T-helper 2 cell treated with Interferon-gamma antibody and Interleukin-4, amounts not matched to agents 100 ng/mL and 5 ng/mL, for 36 hours (primary cell): ENCODE data around the gene MT1E. TPM values are rescaled to one million over a fixed set of nuclear protein-coding genes. Genes with fewer than 3 reads are reported as not detected.
"Not testable (repeated sequence)": the region's sequence is repeated elsewhere in the genome, so short reads cannot be mapped to it uniquely, and the experiment has no call there.

ENCODE experiments used
- intact Hi-C: fragments of 100-400 bp; cut with micrococcal nuclease; formaldehyde crosslinking; loops from one replicate; pipeline ENCODE4 v1.15.1; 2023
- total RNA-seq: library from RNA; stranded (reverse); gene quantifications from 2 replicates; pipeline ENCODE4 v1.2.3, GENCODE V29; 2022

The MT1E gene
- total RNA-seq, 1 donor from 2014 or later, result 187 TPM

GRCh38 chr16:56643080-56643778, 17.6 kb downstream of the MT1E start:
- intact Hi-C loops, result loop anchor here (2.0 to 5.0 kb wide), 5 partner anchors 14 to 66 kb away; partner anchors contain the start of genes MT1E, MT1F and MT1X

DNA sequence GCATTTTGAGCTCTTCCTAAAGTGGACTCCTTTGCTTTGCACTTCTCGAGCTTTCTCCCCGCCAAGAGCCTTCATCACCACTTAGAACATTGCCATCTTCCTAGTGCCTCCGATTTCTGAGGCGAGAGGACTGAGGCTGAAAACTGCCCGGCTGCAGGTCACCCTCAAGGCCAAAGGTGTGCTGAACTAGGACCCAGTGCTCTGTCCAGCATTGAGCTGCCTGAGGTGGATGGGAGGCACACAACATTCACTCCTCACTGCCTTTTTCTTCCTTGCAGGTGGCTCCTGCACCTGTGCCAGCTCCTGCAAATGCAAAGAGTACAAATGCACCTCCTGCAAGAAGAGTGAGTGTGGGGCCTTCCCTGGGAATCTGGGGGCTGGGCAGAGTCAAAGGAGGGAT, 18.3 kb downstream of the MT1E start:
- intact Hi-C loops, result loop anchor here (2.0 to 5.0 kb wide), 5 partner anchors 13 to 67 kb away; partner anchors contain the start of genes MT1E, MT1F and MT1X

DNA sequence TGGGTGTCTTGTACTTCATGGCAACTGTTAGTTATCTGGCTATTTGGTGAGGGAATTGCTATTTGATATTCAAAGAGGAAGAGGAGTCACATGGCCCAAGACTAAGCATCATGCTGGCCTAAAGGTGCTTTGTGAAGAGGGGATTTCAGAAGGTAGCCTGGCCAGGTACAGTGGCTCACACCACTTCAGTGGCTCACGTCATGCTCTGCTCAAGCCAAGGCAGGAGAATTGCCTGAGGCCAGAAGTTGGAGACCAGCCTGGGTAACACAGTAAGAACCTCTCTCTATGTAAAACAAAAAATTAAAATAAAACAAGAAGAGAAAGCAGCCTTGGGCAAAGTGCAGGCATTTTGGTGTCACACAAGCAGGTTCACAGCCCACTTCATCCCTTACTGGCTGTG, 19.7 kb downstream of the MT1E start:
- intact Hi-C loops, result no loop called here

DNA sequence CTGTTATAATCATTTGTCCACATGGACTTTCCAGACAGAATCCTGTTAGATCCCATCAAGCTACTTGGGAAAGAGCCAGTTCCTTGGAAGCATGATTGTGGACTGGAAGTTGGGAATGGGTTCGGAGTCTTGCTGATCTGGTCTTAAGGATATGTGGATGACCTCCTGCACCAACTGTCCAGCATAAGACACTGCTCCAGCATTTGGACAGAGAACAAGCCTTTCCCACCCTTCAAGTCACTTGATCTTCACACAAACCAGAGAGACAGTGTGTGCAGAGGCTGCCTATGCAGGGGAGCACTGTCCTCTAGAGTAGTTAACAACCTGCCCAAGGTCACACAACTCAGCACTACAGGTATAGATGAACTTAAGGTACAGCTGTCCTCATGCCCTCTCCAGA, 20.3 kb downstream of the MT1E start:
- intact Hi-C loops, result no loop called here

- intact Hi-C loops, result no loop called here
Observed at GRCh38 chr16:56647641-56648431, 22.3 kb downstream of the MT1E start.

- intact Hi-C loops, result no loop called here
Observed at GRCh38 chr16:56649271-56649670, 23.7 kb downstream of the MT1E start.

- intact Hi-C loops, result no loop called here
Observed at GRCh38 chr16:56649820-56650219, 24.2 kb downstream of the MT1E start.

- intact Hi-C loops, result no loop called here
Observed at GRCh38 chr16:56651586-56651985, 26.0 kb downstream of the MT1E start, which contains the start of gene MT1B. Gene MT1B (plus strand): TSS chr16:56651886. CDS start chr16:56651954, 68 bp downstream.

GRCh38 chr16:56652600-56652999, 27.0 kb downstream of the MT1E start:
- intact Hi-C loops, result no loop called here

GRCh38 chr16:56653218-56653617, 27.6 kb downstream of the MT1E start:
- intact Hi-C loops, result no loop called here

GRCh38 chr16:56657555-56658326, 32.2 kb downstream of the MT1E start, which contains the start of gene MT1F:
Gene MT1F (plus strand): TSS chr16:56657959. CDS start chr16:56658059, 100 bp downstream.
- intact Hi-C loops, result loop anchor here (2.0 kb wide), 3 partner anchors 15 to 45 kb away; partner anchors contain the start of gene MT1X

DNA sequence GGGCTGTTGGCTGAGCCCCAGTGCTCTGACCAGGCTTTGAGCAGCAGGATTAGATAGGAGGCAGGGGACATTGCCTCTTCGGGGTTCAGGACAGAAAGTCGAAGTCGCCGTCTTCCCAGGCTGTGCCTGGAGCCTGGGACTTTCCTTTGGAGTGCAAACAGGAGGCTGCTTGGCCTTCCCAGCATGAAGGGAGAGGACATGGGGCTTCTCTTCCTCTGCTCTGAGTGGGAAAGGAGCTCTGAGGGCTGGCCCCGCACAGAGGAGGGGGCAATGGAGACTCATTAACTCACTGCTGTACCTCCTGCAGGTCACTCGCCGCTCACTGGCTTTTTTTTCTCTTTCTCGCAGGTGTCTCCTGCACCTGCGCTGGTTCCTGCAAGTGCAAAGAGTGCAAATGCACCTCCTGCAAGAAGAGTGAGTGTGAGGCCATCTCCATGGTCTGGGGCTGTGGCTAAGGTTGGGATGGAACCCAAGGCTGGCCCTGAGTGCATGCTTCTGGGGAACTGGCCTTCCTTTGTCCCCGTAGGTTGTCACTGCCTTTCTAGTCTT, 32.8 kb downstream of the MT1E start:
- intact Hi-C loops, result loop anchor here (2.0 kb wide), 2 partner anchors 24 to 44 kb away; partner anchors contain the start of gene MT1X

- intact Hi-C loops, result no loop called here
Observed at GRCh38 chr16:56662357-56663354, 37.1 kb downstream of the MT1E start.

- intact Hi-C loops, result no loop called here
Observed at GRCh38 chr16:56664506-56664905, 38.9 kb downstream of the MT1E start.

DNA sequence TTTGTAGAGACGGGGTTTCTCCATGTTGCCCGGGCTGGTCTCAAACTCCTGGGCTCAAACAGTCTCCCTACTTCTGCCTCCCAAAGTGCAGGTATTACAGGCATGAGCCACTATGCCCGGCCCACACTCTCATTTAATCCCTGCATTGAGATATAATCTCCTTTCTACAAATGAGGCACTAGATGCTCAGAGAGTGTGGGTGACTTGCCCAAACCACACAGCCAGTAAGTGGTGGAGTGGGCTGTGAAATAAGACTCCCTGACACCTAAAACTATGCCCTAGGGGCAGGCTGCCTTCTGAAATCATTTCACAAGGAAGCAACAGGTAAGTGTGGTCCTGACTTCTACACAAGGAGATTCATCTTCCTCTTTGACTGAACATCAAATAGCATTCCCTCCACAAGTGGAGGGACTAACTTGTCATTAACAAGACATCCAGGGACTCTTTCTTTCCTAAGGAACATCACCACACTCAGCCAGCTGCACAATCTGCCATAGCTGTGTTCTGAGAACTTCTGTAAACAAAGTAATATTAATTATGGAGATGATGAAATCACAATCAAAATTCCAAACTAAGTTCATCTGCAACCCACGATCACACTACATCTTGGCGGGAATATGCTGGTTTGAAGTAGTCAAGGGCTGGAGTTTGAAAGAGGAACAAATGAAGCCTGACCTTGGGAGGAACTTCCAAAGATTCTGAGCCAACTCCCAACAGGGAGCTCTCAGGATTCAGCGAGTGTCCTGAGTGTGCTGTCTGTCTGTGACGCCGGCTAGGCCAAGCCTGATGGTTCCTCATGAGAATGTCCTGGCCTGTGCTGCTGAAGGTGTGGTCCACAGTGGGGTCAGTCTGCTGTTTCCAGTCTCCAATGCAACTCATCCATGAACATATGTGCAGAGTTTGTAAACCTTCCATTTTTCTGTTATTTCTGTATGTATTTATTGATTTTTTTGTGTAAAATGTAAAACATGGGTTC, 40.0 kb downstream of the MT1E start:
- intact Hi-C loops, result not testable (repeated sequence)

DNA sequence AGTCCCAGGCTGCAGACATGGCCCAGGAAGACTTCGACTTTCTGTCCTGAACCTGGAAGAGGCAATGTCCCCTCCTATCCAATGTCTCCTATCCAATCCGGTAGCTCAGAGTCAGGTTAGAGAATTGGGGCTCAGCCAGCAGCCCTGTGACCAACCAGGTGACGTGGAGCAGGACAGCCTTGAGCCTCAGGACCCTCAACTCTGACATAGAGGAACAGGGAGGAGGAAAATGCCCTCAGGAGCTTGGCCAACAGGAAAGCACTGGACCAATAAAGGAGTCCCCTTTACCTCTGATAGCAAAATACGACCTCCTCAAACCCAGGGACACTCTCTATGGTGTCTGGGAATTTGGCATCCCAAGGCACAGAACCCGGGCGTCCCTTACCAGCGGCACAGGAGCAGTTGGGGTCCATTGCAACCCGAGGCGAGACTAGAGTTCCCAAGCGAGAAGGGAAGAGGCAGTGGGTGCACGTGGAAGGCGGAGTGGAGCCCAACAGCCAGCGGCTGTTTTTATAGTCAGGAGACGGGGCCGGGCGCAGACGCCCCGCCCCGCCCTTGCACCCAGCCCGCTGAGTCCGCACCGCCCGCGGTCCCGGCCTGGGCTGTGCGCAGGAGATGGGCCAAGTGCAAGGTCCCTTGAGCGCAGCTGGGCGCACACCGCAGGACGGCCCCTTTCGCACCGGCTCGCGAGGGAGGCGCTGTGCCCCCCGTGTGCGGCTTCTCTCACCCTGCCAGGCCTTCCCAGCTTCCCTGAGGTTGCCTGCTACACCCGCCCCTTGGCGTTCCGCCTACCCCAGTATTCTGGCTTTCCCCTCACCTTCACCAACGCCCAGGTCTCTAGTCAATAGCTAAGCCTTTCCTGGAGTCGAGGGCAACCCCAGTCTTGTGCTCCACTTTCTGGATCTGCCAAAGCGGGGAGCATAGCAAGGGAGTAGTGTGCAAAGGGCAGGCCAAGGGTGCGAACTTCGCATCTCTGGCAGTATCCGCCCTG, 42.3 kb downstream of the MT1E start, which contains the start of gene MT1G:
TSS of gene MT1G (minus strand) at position 485 of the 991 bp plus-strand sequence. CDS start at position 413, 72 bp downstream.
- intact Hi-C loops, result no loop called here
